Measurements from ENCODE around the gene SLC2A4RG.
"Not testable (repeated sequence)": the region's sequence is repeated elsewhere in the genome, so short reads cannot be mapped to it uniquely, and the experiment has no call there.

Gene SLC2A4RG

GRCh38 chr20:63755933-63756647, 16.5 kb downstream of the SLC2A4RG start:
- no peak for FAIRE-seq

GRCh38 chr20:63756648-63756991, 17.0 kb downstream of the SLC2A4RG start:
- FAIRE-seq = no peak

- no peak for FAIRE-seq
Observed at GRCh38 chr20:63758152-63758551, 18.6 kb downstream of the SLC2A4RG start.

- no peak for FAIRE-seq
Observed at GRCh38 chr20:63759377-63759901, 19.9 kb downstream of the SLC2A4RG start.

GRCh38 chr20:63765082-63765873, 25.7 kb downstream of the SLC2A4RG start:
- FAIRE-seq = no peak

- no peak for FAIRE-seq
Observed at GRCh38 chr20:63765902-63766301, 26.3 kb downstream of the SLC2A4RG start.

GRCh38 chr20:63766695-63767426, 27.3 kb downstream of the SLC2A4RG start:
- FAIRE-seq = no peak

GRCh38 chr20:63767456-63767855, 27.9 kb downstream of the SLC2A4RG start:
- FAIRE-seq = no peak

GRCh38 chr20:63767886-63768285, 28.3 kb downstream of the SLC2A4RG start:
- FAIRE-seq = no peak

- no peak for FAIRE-seq
Observed at GRCh38 chr20:63768591-63769515, 29.3 kb downstream of the SLC2A4RG start.

GRCh38 chr20:63769891-63770474, 30.4 kb downstream of the SLC2A4RG start:
- FAIRE-seq = no peak

GRCh38 chr20:63771046-63771707, 31.6 kb downstream of the SLC2A4RG start:
- no peak for FAIRE-seq

- no peak for FAIRE-seq
Observed at GRCh38 chr20:63772781-63773518, 33.4 kb downstream of the SLC2A4RG start.

- FAIRE-seq = no peak
Observed at GRCh38 chr20:63773571-63774241, 34.1 kb downstream of the SLC2A4RG start.

- FAIRE-seq = no peak
Observed at GRCh38 chr20:63774306-63774705, 34.7 kb downstream of the SLC2A4RG start.

GRCh38 chr20:63775096-63775978, 35.8 kb downstream of the SLC2A4RG start:
- FAIRE-seq = no peak

GRCh38 chr20:63776875-63777274, 37.3 kb downstream of the SLC2A4RG start:
- not testable (repeated sequence) for FAIRE-seq

GRCh38 chr20:63777614-63778013, 38.0 kb downstream of the SLC2A4RG start:
- FAIRE-seq = no peak

Measured in TTC549 (cell line).